Measurements from ENCODE around the gene FEN1. TPM values are rescaled to one million over a fixed set of nuclear protein-coding genes. Genes with fewer than 3 reads are reported as not detected.
A peak's percentile ranks its signal among the peaks of the same experiment; 100 is the strongest.

FEN1 gene
- polyA plus RNA-seq, 1 of the 3 experiments (the other 2 are of a cell fraction) = 35.9 TPM

GRCh38 chr11:61826930-61827570, 34.3 kb downstream of the FEN1 start:
- H2AFZ ChIP-seq (ENCODE audit: low read depth) = 0 out of 2 replicates have a peak overlapping the region, but pooled peaks have one; percentile 71
- no peaks in the 10 kb centered on the region for H4K20me1 ChIP-seq (ENCODE audit: insufficient read depth)
- ChIA-PET CTCF (interaction anchor here (2.4 to 4.5 kb wide), 3 partner anchors 11 to 255 kb away, joined by 9 to 63 read pairs (median 19); partner anchors contain the start of gene FADS1), POLR2A (interaction anchor here (2.3 to 5.3 kb wide), 3 partner anchors 11 to 142 kb away, joined by 7 to 84 read pairs (median 14); partner anchors contain the start of genes FADS1, FEN1, FTH1 and TMEM258)
- peaks cover 35% of the 10 kb centered on the region for H3K79me2 ChIP-seq (ENCODE audit: insufficient read depth)
- H3K9ac ChIP-seq = peak overlapping the region; percentile 67
- peak overlapping the region; percentile 21 to 99 for H3K27ac ChIP-seq (ENCODE audit: low read depth in 2 of 2, low read length in 1 of 2)
- DNase-seq = peak; percentile 53
- peaks cover 10 to 38% of the 10 kb centered on the region in 2 experiments; a peak in 2 of 4 replicates for H3K4me1 ChIP-seq (ENCODE audit: control insufficient read depth in 1 of 2, insufficient read depth in 2 of 2, low read depth in 1 of 2, low read length in 1 of 2)
- H3K4me3 ChIP-seq (ENCODE audit: low read depth in 2 of 2, low read length in 1 of 2) = peak overlapping the region; percentile 70 to 96
- H3F3A ChIP-seq (replicated peaks; ENCODE audit: insufficient read depth) = no peaks in the 10 kb centered on the region
- peak overlapping the region; percentile 91 for H3K4me2 ChIP-seq
- peaks cover 0 to 4% of the 10 kb centered on the region in 2 experiments for H3K36me3 ChIP-seq (replicated peaks in 1 of 2; ENCODE audit: control insufficient read depth in 1 of 2, insufficient read depth in 2 of 2, low read length in 1 of 2)
- WGBS (ENCODE audit: low lambda C conversion rate) = 49% methylated on average over 22 of the region's 23 CpGs
- no peaks in the 10 kb centered on the region for H3K9me2 ChIP-seq
- H3K27me3 ChIP-seq (ENCODE audit: insufficient read depth) = no peaks in the 10 kb centered on the region
- peak; percentile 64; the same call in 1 of the 2 replicates for TF ChIP-seq MXI1 (IDR thresholded peaks at IDR 0.05; ENCODE audit: low read depth, low read length)
- TF ChIP-seq USF1 (IDR thresholded peaks at IDR 0.05; ENCODE audit: borderline replicate concordance, low read depth) = no peak
- no peak for TF ChIP-seq ELF1 (IDR thresholded peaks at IDR 0.05)
- no peak for TF ChIP-seq SMC3 (IDR thresholded peaks at IDR 0.05; ENCODE audit: low read depth, low read length)
- no peak for TF ChIP-seq CTCF (IDR thresholded peaks at IDR 0.05)
- no peak for TF ChIP-seq FOSL2 (IDR thresholded peaks at IDR 0.05; ENCODE audit: borderline replicate concordance, low read depth)
- no peak for TF ChIP-seq PBX3 (IDR thresholded peaks at IDR 0.05)
- no peak; the same call in 1 of the 2 replicates for TF ChIP-seq POLR2AphosphoS5 (IDR thresholded peaks at IDR 0.05; ENCODE audit: low read depth, low read length)
- TF ChIP-seq TCF12 (IDR thresholded peaks at IDR 0.05) = no peak
- no peak for TF ChIP-seq REST (IDR thresholded peaks at IDR 0.05; ENCODE audit: low read depth, low read length)
- no peak for TF ChIP-seq MEF2A (IDR thresholded peaks at IDR 0.05; ENCODE audit: borderline replicate concordance, low read depth)
- peak; percentile 65; the same call in 1 of the 2 replicates for TF ChIP-seq YY1 (IDR thresholded peaks at IDR 0.05; ENCODE audit: low read depth)
- no peak for TF ChIP-seq JUND (IDR thresholded peaks at IDR 0.05)
- TF ChIP-seq CHD2 (IDR thresholded peaks at IDR 0.05; ENCODE audit: low read length, partially characterized antibody) = no peak
- H3K9me3 ChIP-seq = no peaks in the 10 kb centered on the region
